Measurements from ENCODE around the gene NOS1AP. TPM values are rescaled to one million over a fixed set of nuclear protein-coding genes. Genes with fewer than 3 reads are reported as not detected.

The NOS1AP gene
- total RNA-seq, 1 donor from 2014 or later = 0.79 TPM

DNA sequence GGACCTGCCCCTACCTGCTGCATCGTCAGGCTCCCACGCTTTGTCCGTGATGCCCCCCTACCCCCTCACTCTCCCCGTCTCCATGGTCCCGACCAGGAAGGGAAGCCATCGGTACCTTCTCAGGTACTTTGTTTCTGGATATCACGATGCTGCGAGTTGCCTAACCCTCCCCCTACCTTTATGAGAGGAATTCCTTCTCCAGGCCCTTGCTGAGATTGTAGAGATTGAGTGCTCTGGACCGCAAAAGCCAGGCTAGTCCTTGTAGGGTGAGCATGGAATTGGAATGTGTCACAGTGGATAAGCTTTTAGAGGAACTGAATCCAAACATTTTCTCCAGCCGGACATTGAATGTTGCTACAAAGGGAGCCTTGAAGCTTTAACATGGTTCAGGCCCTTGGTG lies 298.3 kb downstream of the NOS1AP start:
- Histone ChIP-seq H3K27me3 (ENCODE audit: control insufficient read depth, insufficient read depth, low read length) (no peaks in the 10 kb centered on the region), H3K4me3 (ENCODE audit: low read depth, low read length) (no peak overlapping the region), H3K36me3 (ENCODE audit: control insufficient read depth, insufficient read depth, low read length) (no peaks in the 10 kb centered on the region)
- TF ChIP-seq, protein P1, sequence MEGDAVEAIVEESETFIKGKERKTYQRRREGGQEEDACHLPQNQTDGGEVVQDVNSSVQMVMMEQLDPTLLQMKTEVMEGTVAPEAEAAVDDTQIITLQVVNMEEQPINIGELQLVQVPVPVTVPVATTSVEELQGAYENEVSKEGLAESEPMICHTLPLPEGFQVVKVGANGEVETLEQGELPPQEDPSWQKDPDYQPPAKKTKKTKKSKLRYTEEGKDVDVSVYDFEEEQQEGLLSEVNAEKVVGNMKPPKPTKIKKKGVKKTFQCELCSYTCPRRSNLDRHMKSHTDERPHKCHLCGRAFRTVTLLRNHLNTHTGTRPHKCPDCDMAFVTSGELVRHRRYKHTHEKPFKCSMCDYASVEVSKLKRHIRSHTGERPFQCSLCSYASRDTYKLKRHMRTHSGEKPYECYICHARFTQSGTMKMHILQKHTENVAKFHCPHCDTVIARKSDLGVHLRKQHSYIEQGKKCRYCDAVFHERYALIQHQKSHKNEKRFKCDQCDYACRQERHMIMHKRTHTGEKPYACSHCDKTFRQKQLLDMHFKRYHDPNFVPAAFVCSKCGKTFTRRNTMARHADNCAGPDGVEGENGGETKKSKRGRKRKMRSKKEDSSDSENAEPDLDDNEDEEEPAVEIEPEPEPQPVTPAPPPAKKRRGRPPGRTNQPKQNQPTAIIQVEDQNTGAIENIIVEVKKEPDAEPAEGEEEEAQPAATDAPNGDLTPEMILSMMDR (IDR thresholded peaks at IDR 0.05; ENCODE audit: insufficient read depth, low read length, poor library complexity, severe bottlenecking) = no peak
- DNase-seq (ENCODE audit: low read depth) = no peak

DNA sequence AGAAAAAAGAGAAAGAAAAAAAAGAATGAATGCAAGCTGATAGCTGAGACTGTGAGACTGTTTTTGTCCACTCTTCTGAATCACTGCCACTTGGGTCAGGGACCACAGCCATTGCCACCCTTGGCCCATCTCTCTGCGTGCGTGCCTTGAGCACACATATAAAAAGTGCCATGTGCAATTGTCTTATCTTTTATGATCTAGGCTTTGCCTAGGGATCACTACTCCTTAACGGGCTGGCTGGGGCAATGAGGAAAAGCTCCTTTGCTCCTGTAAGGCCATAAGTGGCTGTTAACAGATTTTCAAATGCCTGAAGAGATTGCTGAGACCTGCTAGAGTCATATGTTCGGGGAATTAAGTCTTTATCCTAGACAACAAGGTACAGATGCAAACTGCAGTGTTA lies 299.0 kb downstream of the NOS1AP start:
- H3K27me3 ChIP-seq (ENCODE audit: control insufficient read depth, insufficient read depth, low read length) = no peaks in the 10 kb centered on the region
- TF ChIP-seq, protein P1 (IDR thresholded peaks at IDR 0.05; ENCODE audit: insufficient read depth, low read length, poor library complexity, severe bottlenecking) = no peak
- H3K4me3 ChIP-seq (ENCODE audit: low read depth, low read length) = no peak overlapping the region
- no peak for DNase-seq (ENCODE audit: low read depth)
- H3K36me3 ChIP-seq (ENCODE audit: control insufficient read depth, insufficient read depth, low read length) = no peaks in the 10 kb centered on the region

DNA sequence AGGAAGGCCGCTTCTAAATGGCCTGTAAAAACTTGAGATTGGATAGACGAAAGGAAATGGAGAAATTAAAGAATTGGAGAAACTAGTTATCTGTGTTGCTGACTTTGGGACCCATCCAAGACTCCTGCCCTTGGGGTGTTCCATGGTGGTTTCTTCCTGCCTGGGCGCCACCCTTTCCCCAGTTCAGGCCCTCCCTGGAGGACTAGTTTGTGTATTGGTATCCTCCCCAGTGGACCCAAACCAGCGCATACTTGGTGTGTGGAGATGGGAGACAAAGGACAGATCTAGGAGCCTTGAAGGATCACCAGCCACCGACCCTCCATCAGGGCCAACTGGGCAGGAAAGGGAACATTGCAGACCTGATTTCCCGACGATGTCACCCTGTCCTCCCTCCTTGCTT lies 300.1 kb downstream of the NOS1AP start:
- Histone ChIP-seq H3K36me3 (ENCODE audit: control insufficient read depth, insufficient read depth, low read length) (no peaks in the 10 kb centered on the region), H3K27me3 (ENCODE audit: control insufficient read depth, insufficient read depth, low read length) (no peaks in the 10 kb centered on the region), H3K4me3 (ENCODE audit: low read depth, low read length) (no peak overlapping the region)
- no peak for DNase-seq (ENCODE audit: low read depth)
- TF ChIP-seq, protein P1 (IDR thresholded peaks at IDR 0.05; ENCODE audit: insufficient read depth, low read length, poor library complexity, severe bottlenecking) = no peak

DNA sequence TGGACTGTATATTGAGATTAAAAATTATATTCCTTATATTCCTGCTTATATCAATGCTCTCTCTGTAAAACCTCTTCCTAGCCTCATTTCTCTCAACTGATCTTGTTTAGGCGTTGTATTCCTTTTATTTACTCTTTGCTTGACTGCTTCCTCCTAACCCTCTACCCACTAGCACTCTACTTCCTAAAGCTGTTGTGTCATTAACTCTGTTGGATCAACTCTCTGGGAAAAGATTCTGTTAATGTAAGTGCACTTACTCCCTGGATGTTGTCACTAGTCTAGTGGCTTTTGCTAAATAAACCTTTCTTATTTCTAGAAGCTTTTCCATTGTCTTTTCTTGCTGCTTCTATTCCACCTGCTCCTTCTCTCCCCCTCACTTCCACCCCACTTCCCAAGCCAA lies 300.7 kb downstream of the NOS1AP start:
- H3K4me3 ChIP-seq (ENCODE audit: low read depth, low read length) = no peak overlapping the region
- H3K36me3 ChIP-seq (ENCODE audit: control insufficient read depth, insufficient read depth, low read length) = no peaks in the 10 kb centered on the region
- no peak for DNase-seq (ENCODE audit: low read depth)
- TF ChIP-seq, protein P1 (IDR thresholded peaks at IDR 0.05; ENCODE audit: insufficient read depth, low read length, poor library complexity, severe bottlenecking) = no peak
- H3K27me3 ChIP-seq (ENCODE audit: control insufficient read depth, insufficient read depth, low read length) = no peaks in the 10 kb centered on the region

DNA sequence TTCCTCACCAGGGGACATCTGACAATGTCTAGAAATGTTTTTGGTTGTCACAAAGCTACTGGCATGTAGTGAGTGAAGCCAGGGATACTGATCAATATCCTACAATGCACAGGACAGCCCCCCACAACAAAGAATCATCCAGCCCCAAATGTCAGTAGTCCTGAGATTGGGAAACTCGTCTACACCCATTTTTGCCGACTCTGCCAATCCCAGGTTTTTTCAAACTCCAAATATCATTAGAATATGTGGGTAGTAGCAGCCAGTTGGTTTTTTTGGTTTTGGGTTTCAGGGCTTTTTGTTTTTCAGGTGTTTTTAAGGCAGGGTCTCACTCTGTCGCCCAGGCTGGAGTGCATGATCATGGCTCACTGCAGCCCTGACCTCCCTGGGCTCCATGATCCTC lies 301.2 kb downstream of the NOS1AP start:
- TF ChIP-seq, protein P1 (IDR thresholded peaks at IDR 0.05; ENCODE audit: insufficient read depth, low read length, poor library complexity, severe bottlenecking) = no peak

DNA sequence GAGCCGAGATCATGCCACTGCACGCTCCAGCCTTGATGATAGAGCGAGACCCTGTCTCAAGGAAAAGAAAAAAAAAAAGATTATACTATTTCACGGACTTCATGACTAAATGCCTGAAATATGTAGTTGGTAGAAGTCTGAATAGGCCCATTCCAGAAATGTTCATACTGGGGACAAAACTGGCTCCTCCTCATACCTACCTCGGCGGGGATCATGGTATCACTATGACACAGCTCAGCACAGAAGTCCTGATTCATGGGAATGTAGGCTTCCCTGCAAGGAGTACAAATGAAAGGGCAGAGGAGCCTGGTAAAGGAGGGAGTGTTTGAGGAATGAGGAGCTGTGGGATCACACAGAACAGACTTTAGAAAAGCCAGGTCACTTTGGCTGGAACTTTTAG lies 302.1 kb downstream of the NOS1AP start:
- Histone ChIP-seq H3K36me3 (ENCODE audit: control insufficient read depth, insufficient read depth, low read length) (no peaks in the 10 kb centered on the region), H3K4me3 (ENCODE audit: low read depth, low read length) (no peak overlapping the region), H3K27me3 (ENCODE audit: control insufficient read depth, insufficient read depth, low read length) (no peaks in the 10 kb centered on the region)
- TF ChIP-seq, protein P1 (IDR thresholded peaks at IDR 0.05; ENCODE audit: insufficient read depth, low read length, poor library complexity, severe bottlenecking) = no peak
- DNase-seq (ENCODE audit: low read depth) = no peak

More for the DNA sequence above, 301.2 kb downstream of the NOS1AP start:
- no peaks in the 10 kb centered on the region for H3K36me3 ChIP-seq (ENCODE audit: control insufficient read depth, insufficient read depth, low read length)
- no peak for DNase-seq (ENCODE audit: low read depth)
- no peak overlapping the region for H3K4me3 ChIP-seq (ENCODE audit: low read depth, low read length)
- no peaks in the 10 kb centered on the region for H3K27me3 ChIP-seq (ENCODE audit: control insufficient read depth, insufficient read depth, low read length)

All from kidney epithelial cell (primary cell).